ENCODE results near the gene TMEM132E.

The TMEM132E gene

DNA sequence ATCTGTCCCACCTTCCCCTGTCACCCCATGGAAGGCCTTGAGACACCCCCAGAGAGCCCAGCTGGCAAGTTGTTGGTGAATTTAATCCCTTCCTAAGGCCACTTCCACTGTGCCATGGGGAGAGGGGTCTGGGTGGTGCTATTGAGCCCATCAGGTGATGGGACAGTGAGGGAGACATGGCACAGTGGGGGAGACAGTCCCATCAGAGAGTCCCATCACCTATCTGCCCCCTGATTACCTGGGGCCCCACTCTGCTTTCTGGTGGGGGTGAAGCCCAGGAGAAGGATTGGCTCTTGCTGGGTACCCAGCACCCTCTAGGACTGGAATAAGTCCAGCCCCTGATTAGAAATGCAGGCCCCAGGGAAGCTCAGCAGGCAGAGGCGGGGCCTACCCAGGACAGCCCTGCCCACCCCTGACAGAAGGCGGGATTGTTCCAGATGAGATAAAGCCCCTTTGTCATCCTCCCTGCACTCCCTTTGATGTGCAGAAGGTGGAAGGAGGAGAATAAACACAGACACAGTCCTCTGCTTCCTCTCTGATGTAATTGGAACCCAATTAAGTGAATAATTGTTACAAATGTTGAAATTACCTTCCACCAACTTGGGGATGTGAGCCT is 18.9 kb downstream of the TMEM132E start:
- no peak overlapping the region for H3K27ac ChIP-seq (ENCODE audit: low read depth, low read length)
- H3K36me3 ChIP-seq (ENCODE audit: control insufficient read depth in 1 of 2, insufficient read depth in 2 of 2, low read length in 2 of 2) = no peaks in the 10 kb centered on the region
- no peak overlapping the region for H3K4me3 ChIP-seq (ENCODE audit: low read depth in 1 of 2, low read length in 2 of 2)
- H3K4me1 ChIP-seq (ENCODE audit: control insufficient read depth in 1 of 2, insufficient read depth in 2 of 2, low read length in 2 of 2) = no peaks in the 10 kb centered on the region
- no peaks in the 10 kb centered on the region for H3K9me3 ChIP-seq (ENCODE audit: control insufficient read depth in 1 of 2, low read length in 2 of 2)
- peaks cover 4 to 6% of the 10 kb centered on the region in 2 donors for H3K27me3 ChIP-seq (ENCODE audit: control insufficient read depth in 1 of 2, insufficient read depth in 2 of 2, low read length in 2 of 2)
- H3K9ac ChIP-seq (ENCODE audit: low read depth in 1 of 2, low read length in 2 of 2) = no peak overlapping the region

DNA sequence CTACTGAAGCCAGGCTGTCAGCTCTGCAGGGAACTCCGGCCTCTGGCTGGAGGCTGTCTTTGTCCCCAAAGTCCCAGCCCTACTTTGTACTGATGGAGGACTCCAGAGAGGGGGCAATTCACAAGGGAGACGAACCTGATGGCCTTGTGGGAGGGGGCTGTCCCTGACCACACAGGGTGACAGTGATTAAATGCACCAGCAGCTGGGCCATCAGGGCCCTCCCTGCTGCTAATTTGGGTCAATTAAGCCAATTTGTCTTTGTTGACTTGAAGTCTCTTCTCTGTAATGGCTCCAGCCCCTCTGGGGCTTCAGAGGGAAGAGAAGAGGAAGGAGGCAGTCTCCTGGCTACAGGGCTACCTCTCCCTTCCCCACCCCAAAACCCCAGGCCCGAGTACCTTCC is 22.0 kb downstream of the TMEM132E start:
- H3K27me3 ChIP-seq (ENCODE audit: control insufficient read depth in 1 of 2, insufficient read depth in 2 of 2, low read length in 2 of 2) = peaks cover 0 to 5% of the 10 kb centered on the region in 2 donors
- H3K4me1 ChIP-seq (ENCODE audit: control insufficient read depth in 1 of 2, insufficient read depth in 2 of 2, low read length in 2 of 2) = no peaks in the 10 kb centered on the region
- H3K4me3 ChIP-seq (ENCODE audit: low read depth in 1 of 2, low read length in 2 of 2) = no peak overlapping the region
- no peaks in the 10 kb centered on the region for H3K9me3 ChIP-seq (ENCODE audit: control insufficient read depth in 1 of 2, low read length in 2 of 2)
- H3K27ac ChIP-seq (ENCODE audit: low read depth, low read length) = no peak overlapping the region
- H3K36me3 ChIP-seq (ENCODE audit: control insufficient read depth in 1 of 2, insufficient read depth in 2 of 2, low read length in 2 of 2) = no peaks in the 10 kb centered on the region
- H3K9ac ChIP-seq (ENCODE audit: low read depth in 1 of 2, low read length in 2 of 2) = no peak overlapping the region

DNA sequence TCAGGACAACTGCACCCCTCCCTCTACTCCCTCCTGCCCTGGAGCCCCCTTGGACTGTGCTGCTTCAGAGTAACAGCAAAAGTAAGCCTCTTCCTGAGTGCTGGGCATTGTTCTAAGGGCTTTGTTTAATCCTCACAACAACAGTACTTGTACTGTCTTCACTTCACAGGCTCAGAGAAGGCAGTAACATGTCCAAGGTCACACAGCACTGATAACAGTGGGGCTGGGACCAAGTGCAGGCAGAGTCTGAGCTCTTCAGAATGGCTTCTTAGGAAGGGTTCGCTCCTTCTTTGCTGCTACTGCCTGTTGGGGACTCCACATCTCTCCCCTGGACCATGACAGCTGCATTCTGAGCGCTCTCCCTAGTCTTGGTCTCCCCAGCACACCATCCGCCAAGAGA is 24.6 kb downstream of the TMEM132E start:
- Histone ChIP-seq H3K4me3 (ENCODE audit: low read depth in 1 of 2, low read length in 2 of 2) (no peak overlapping the region), H3K27me3 (ENCODE audit: control insufficient read depth in 1 of 2, insufficient read depth in 2 of 2, low read length in 2 of 2) (peaks cover 6 to 13% of the 10 kb centered on the region in 2 donors), H3K4me1 (ENCODE audit: control insufficient read depth in 1 of 2, insufficient read depth in 2 of 2, low read length in 2 of 2) (no peaks in the 10 kb centered on the region), H3K36me3 (ENCODE audit: control insufficient read depth in 1 of 2, insufficient read depth in 2 of 2, low read length in 2 of 2) (no peaks in the 10 kb centered on the region), H3K27ac (ENCODE audit: low read depth, low read length) (no peak overlapping the region), H3K9ac (ENCODE audit: low read depth in 1 of 2, low read length in 2 of 2) (no peak overlapping the region), H3K9me3 (ENCODE audit: control insufficient read depth in 1 of 2, low read length in 2 of 2) (no peaks in the 10 kb centered on the region)

DNA sequence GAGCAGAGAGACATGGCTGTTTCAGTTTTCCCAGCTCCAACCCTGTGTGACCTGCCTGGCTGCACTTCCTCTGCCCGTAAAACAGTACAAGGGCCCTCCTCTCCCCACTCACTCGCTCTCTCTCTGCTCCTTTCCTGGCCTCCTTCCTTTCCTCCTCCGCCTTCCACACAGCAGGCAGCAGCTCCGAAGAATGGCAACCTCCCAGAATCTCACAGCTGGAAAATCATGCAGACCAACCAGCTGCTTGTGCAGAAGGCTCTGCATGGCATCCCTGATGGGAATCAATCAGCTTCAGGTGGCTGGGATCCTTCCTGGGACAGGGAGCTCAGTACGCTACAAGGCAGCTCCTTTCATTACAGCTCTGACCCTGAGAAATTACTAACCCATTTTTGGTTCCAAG is 27.4 kb downstream of the TMEM132E start:
- Histone ChIP-seq H3K27me3 (ENCODE audit: control insufficient read depth in 1 of 2, insufficient read depth in 2 of 2, low read length in 2 of 2) (peaks cover 6 to 15% of the 10 kb centered on the region in 2 donors), H3K4me1 (ENCODE audit: control insufficient read depth in 1 of 2, insufficient read depth in 2 of 2, low read length in 2 of 2) (no peaks in the 10 kb centered on the region), H3K27ac (ENCODE audit: low read depth, low read length) (no peak overlapping the region), H3K9ac (ENCODE audit: low read depth in 1 of 2, low read length in 2 of 2) (no peak overlapping the region), H3K9me3 (ENCODE audit: control insufficient read depth in 1 of 2, low read length in 2 of 2) (no peaks in the 10 kb centered on the region), H3K4me3 (ENCODE audit: low read depth in 1 of 2, low read length in 2 of 2) (no peak overlapping the region), H3K36me3 (ENCODE audit: control insufficient read depth in 1 of 2, insufficient read depth in 2 of 2, low read length in 2 of 2) (no peaks in the 10 kb centered on the region)

DNA sequence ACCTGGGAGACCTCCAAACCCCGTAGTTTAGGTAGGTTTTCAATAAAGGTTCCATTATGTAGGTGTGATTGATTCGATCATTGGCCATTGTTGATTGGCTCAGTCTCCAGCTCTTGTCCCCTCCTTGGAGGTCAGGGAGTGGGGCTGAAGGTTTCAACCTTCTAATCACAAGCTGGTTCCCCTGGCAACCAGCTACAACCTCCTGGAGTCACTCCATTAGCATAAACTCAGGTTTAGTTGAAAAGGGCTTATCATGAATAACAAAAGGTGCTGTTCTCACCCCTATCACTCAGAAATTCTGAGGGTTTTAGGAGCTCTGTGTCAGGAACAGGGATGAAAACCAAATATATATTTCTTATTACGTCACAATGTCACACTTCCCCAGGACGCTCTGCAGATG is 28.5 kb downstream of the TMEM132E start:
- H3K27me3 ChIP-seq (ENCODE audit: control insufficient read depth in 1 of 2, insufficient read depth in 2 of 2, low read length in 2 of 2) = peaks cover 6 to 18% of the 10 kb centered on the region in 2 donors
- no peak overlapping the region for H3K4me3 ChIP-seq (ENCODE audit: low read depth in 1 of 2, low read length in 2 of 2)
- H3K36me3 ChIP-seq (ENCODE audit: control insufficient read depth in 1 of 2, insufficient read depth in 2 of 2, low read length in 2 of 2) = no peaks in the 10 kb centered on the region
- no peaks in the 10 kb centered on the region for H3K4me1 ChIP-seq (ENCODE audit: control insufficient read depth in 1 of 2, insufficient read depth in 2 of 2, low read length in 2 of 2)
- H3K27ac ChIP-seq (ENCODE audit: low read depth, low read length) = no peak overlapping the region
- H3K9me3 ChIP-seq (ENCODE audit: control insufficient read depth in 1 of 2, low read length in 2 of 2) = no peaks in the 10 kb centered on the region
- H3K9ac ChIP-seq (ENCODE audit: low read depth in 1 of 2, low read length in 2 of 2) = no peak overlapping the region

DNA sequence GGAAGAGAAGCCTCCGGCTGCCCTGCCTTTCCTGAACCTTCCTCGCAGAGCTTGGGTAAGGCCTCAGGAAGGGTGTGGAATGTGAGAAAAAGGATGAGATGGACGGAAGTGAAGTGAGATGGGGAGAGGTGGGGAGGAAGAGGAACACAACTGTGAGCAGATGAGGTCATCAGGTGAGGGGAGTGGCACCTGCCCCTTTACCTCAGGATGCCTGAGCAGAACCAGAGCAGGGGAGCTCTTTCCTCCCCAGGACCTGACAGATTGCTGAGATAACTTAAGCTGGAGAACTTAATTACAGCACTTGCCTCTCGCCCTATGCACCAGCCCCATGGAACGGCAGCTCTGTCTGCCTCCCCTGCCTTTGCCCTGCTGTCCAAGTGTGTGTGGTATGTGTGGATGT is 29.8 kb downstream of the TMEM132E start:
- no peak overlapping the region for H3K27ac ChIP-seq (ENCODE audit: low read depth, low read length)
- peaks cover 6 to 14% of the 10 kb centered on the region in 2 donors for H3K27me3 ChIP-seq (ENCODE audit: control insufficient read depth in 1 of 2, insufficient read depth in 2 of 2, low read length in 2 of 2)

DNA sequence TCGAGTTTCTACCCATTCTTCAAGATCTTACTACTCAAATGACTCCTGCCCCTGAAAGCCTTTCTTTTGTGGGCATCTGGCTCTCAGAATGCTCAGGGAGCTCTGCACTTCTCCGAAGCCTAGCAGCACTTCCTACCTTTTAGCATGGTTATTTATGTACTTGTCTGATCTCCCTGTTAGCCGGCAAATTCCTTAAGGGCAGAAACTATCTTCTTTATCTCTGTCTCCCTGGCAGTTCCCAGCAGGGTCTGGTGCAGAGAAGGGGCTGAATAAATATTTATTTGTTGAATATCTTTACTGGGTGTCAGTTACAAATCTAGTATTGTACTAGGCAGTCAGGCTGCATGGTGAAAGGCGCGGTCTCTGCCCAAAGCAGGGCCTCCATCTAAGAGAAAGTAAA is 30.7 kb downstream of the TMEM132E start:
- H3K4me1 ChIP-seq (ENCODE audit: control insufficient read depth in 1 of 2, insufficient read depth in 2 of 2, low read length in 2 of 2) = no peaks in the 10 kb centered on the region
- no peaks in the 10 kb centered on the region for H3K9me3 ChIP-seq (ENCODE audit: control insufficient read depth in 1 of 2, low read length in 2 of 2)
- H3K27ac ChIP-seq (ENCODE audit: low read depth, low read length) = no peak overlapping the region
- peaks cover 10 to 17% of the 10 kb centered on the region in 2 donors for H3K27me3 ChIP-seq (ENCODE audit: control insufficient read depth in 1 of 2, insufficient read depth in 2 of 2, low read length in 2 of 2)
- H3K4me3 ChIP-seq (ENCODE audit: low read depth in 1 of 2, low read length in 2 of 2) = no peak overlapping the region
- no peaks in the 10 kb centered on the region for H3K36me3 ChIP-seq (ENCODE audit: control insufficient read depth in 1 of 2, insufficient read depth in 2 of 2, low read length in 2 of 2)
- no peak overlapping the region for H3K9ac ChIP-seq (ENCODE audit: low read depth in 1 of 2, low read length in 2 of 2)

More for the DNA sequence above, 29.8 kb downstream of the TMEM132E start:
- Histone ChIP-seq H3K4me3 (ENCODE audit: low read depth in 1 of 2, low read length in 2 of 2) (no peak overlapping the region), H3K36me3 (ENCODE audit: control insufficient read depth in 1 of 2, insufficient read depth in 2 of 2, low read length in 2 of 2) (no peaks in the 10 kb centered on the region), H3K9me3 (ENCODE audit: control insufficient read depth in 1 of 2, low read length in 2 of 2) (no peaks in the 10 kb centered on the region), H3K9ac (ENCODE audit: low read depth in 1 of 2, low read length in 2 of 2) (no peak overlapping the region), H3K4me1 (ENCODE audit: control insufficient read depth in 1 of 2, insufficient read depth in 2 of 2, low read length in 2 of 2) (no peaks in the 10 kb centered on the region)

DNA sequence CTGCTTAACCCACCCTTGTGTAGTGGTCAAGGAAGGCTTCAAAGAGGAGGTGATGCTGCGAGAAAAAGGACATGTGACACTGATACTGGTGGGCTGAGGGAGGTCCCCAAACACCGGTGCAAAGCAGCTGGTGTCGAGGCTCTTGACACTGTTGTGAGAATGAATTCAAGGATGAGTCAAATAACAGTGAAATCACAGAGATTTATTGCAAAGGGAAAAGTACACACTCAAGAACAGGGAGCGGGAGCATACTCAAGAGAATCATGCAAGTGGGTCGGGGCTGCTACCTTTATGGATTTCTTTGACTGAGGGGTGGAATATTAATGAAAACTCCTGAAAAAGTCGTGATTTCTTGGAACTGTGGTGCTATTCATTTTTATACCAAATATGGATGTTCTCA is 31.1 kb downstream of the TMEM132E start:
- Histone ChIP-seq H3K27ac (ENCODE audit: low read depth, low read length) (no peak overlapping the region), H3K9ac (ENCODE audit: low read depth in 1 of 2, low read length in 2 of 2) (no peak overlapping the region), H3K27me3 (ENCODE audit: control insufficient read depth in 1 of 2, insufficient read depth in 2 of 2, low read length in 2 of 2) (peaks cover 10 to 17% of the 10 kb centered on the region in 2 donors), H3K4me3 (ENCODE audit: low read depth in 1 of 2, low read length in 2 of 2) (no peak overlapping the region), H3K4me1 (ENCODE audit: control insufficient read depth in 1 of 2, insufficient read depth in 2 of 2, low read length in 2 of 2) (no peaks in the 10 kb centered on the region), H3K9me3 (ENCODE audit: control insufficient read depth in 1 of 2, low read length in 2 of 2) (no peaks in the 10 kb centered on the region), H3K36me3 (ENCODE audit: control insufficient read depth in 1 of 2, insufficient read depth in 2 of 2, low read length in 2 of 2) (no peaks in the 10 kb centered on the region)

DNA sequence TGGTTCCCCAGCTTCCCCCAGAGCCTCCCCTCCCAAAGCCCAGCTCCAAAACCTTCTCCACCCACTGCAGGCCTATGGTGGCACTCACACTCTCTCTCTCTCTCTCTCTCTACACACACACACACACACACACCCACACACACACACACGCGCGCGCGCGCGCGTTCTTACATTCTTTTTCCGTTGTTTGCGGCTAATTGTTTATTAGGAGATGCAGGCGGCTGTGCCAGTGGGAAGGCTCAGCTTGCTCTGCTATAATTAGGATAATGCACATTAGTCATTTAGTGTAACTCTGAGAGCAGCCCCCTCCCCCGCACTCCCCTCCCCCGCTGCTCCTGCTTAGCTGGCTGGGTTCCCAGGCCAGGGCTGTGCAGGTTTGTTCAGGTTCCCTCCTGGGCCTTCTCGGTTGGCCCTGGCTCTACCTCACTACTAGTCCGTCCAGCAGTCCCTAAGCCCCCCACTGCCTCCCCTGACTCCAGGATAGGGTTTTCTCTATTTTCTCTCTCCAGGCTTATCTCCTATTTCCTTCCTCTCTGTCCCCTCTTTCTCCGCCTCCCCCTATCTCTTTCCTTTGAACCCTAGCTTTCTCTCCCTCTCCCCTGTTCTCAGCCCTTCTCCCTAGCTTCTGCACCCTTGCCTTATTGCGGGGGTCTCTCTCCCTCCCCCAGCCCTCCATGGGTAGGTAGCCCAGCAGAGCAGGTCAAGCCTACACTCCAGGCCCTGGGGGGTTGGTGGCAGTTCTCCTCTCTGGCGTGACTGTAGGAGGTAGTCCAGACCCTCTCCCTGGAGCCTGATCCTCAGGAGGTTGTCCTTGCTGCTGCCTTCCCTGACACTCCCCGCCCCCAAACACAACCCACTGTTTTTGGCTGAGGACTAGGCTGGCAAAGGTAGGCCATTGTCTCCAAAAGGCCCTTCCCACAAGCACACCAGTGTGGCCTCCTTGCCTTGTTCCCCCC is 34.0 kb downstream of the TMEM132E start:
- Histone ChIP-seq H3K27ac (ENCODE audit: low read depth, low read length) (no peak overlapping the region), H3K4me3 (ENCODE audit: low read depth in 1 of 2, low read length in 2 of 2) (no peak overlapping the region), H3K36me3 (ENCODE audit: control insufficient read depth in 1 of 2, insufficient read depth in 2 of 2, low read length in 2 of 2) (no peaks in the 10 kb centered on the region), H3K4me1 (ENCODE audit: control insufficient read depth in 1 of 2, insufficient read depth in 2 of 2, low read length in 2 of 2) (no peaks in the 10 kb centered on the region), H3K9me3 (ENCODE audit: control insufficient read depth in 1 of 2, low read length in 2 of 2) (no peaks in the 10 kb centered on the region), H3K9ac (ENCODE audit: low read depth in 1 of 2, low read length in 2 of 2) (no peak overlapping the region), H3K27me3 (ENCODE audit: control insufficient read depth in 1 of 2, insufficient read depth in 2 of 2, low read length in 2 of 2) (peaks cover 4 to 12% of the 10 kb centered on the region in 2 donors)

DNA sequence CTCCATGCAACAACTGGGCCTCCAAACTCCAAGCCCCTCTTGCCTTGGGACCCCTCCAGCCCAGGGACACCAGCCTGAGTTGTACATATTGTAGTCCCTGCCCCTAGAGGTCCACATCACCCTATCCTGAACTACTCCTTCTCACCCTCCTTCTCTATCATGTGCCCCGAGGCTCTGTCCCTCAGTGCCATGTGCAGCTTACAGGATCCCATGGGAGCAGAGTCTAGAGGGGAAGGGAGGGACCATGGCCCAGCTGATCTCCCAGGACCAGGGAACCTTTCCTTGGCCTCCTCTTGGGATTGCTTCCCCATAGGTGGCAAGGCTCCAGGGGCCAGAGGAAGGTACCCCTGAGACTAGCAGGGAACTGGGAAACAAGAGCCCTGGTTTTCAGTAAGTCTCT is 35.3 kb downstream of the TMEM132E start:
- no peaks in the 10 kb centered on the region for H3K4me1 ChIP-seq (ENCODE audit: control insufficient read depth in 1 of 2, insufficient read depth in 2 of 2, low read length in 2 of 2)
- H3K9ac ChIP-seq (ENCODE audit: low read depth in 1 of 2, low read length in 2 of 2) = no peak overlapping the region
- H3K27ac ChIP-seq (ENCODE audit: low read depth, low read length) = no peak overlapping the region
- H3K36me3 ChIP-seq (ENCODE audit: control insufficient read depth in 1 of 2, insufficient read depth in 2 of 2, low read length in 2 of 2) = no peaks in the 10 kb centered on the region
- no peak overlapping the region for H3K4me3 ChIP-seq (ENCODE audit: low read depth in 1 of 2, low read length in 2 of 2)
- H3K9me3 ChIP-seq (ENCODE audit: control insufficient read depth in 1 of 2, low read length in 2 of 2) = no peaks in the 10 kb centered on the region
- H3K27me3 ChIP-seq (ENCODE audit: control insufficient read depth in 1 of 2, insufficient read depth in 2 of 2, low read length in 2 of 2) = peaks cover 4 to 16% of the 10 kb centered on the region in 2 donors

Measured in duodenal mucosa (tissue), 2 donors.